A549 (cell line): ENCODE results near the gene DTWD1.

Source experiments
- FOXS1 ChIP-seq: fragments of 250-450 bp; sonication (Bioruptor Pico); IDR thresholded peaks from 2 replicates; pipeline ENCODE4 v1.5.0; 2020; ENCODE audit warnings: mild to moderate bottlenecking, moderate library complexity
- JUN ChIP-seq, 2 experiments: fragments of >200 bp; sonication (Bioruptor Twin); formaldehyde crosslinking; IDR thresholded peaks; 2 replicates in 1 of 2; 3 replicates in 1 of 2; pipeline ENCODE4 v1.6.1; 2016 to 2017
- JUNB ChIP-seq: fragments of >200 bp; sonication (Bioruptor Twin); formaldehyde crosslinking; IDR thresholded peaks from 2 replicates; pipeline ENCODE4 v1.6.1; 2016
- MYC ChIP-seq: IDR thresholded peaks from 2 replicates; pipeline ENCODE4 v1.6.1; 2012; ENCODE audit warnings: mild to moderate bottlenecking, inconsistent platforms, low read length, improper control_type of control experiment, borderline replicate concordance
- NFE2L2 ChIP-seq: fragments of 150-350 bp; conservative IDR thresholded peaks from 2 replicates; pipeline ENCODE4 v1.6.1; 2014; ENCODE audit warnings: low read length
- PHF8 ChIP-seq: fragments of 200-600 bp; sonication (generic); IDR thresholded peaks from 2 replicates; pipeline ENCODE4 v1.6.1; 2016; ENCODE audit warnings: low read depth, mild to moderate bottlenecking, antibody characterized with exemption, moderate library complexity, borderline replicate concordance
- POLR2A ChIP-seq: IDR thresholded peaks from 2 replicates; pipeline ENCODE4 v1.6.1; 2012; ENCODE audit warnings: mild to moderate bottlenecking, low read length
- TF ChIP-seq, protein P1 (sequence below): fragments of >200 bp; sonication (Bioruptor Twin); formaldehyde crosslinking; IDR thresholded peaks from 3 replicates; pipeline ENCODE4 v1.5.1; 2016
- TF ChIP-seq, protein P2 (sequence below): fragments of 450-650 bp; IDR thresholded peaks from 2 replicates; pipeline ENCODE4 v1.6.1; 2014; ENCODE audit warnings: antibody characterized with exemption

DNA sequence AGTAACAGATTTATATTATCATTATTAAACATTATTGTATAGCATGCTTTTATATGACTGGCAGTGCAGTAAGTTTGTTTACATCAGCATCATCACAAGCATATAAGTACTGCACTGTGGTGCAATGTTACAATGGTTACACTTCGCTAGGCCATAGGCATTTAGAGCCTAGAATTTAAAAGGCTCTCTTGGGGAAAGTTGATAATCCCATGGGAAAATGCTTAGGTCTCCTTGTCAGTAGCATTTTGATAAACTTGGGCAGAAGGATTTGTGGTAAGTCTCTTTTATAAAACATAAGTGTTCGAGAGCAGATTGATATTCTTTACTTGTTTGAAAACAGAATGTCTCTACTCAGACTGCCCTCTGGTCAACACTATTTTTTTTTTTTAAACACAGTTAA, 7.5 kb downstream of the DTWD1 start:
- TF ChIP-seq, protein P1, sequence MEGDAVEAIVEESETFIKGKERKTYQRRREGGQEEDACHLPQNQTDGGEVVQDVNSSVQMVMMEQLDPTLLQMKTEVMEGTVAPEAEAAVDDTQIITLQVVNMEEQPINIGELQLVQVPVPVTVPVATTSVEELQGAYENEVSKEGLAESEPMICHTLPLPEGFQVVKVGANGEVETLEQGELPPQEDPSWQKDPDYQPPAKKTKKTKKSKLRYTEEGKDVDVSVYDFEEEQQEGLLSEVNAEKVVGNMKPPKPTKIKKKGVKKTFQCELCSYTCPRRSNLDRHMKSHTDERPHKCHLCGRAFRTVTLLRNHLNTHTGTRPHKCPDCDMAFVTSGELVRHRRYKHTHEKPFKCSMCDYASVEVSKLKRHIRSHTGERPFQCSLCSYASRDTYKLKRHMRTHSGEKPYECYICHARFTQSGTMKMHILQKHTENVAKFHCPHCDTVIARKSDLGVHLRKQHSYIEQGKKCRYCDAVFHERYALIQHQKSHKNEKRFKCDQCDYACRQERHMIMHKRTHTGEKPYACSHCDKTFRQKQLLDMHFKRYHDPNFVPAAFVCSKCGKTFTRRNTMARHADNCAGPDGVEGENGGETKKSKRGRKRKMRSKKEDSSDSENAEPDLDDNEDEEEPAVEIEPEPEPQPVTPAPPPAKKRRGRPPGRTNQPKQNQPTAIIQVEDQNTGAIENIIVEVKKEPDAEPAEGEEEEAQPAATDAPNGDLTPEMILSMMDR, result no peak
- TF ChIP-seq FOXS1 (CRISPR knock-in tag), result no peak
- TF ChIP-seq JUN (IDR thresholded peaks at IDR 0.05), result no peak
- TF ChIP-seq PHF8, result no peak
- no peak for TF ChIP-seq JUNB
- no peak for TF ChIP-seq NFE2L2
- TF ChIP-seq, protein P2, sequence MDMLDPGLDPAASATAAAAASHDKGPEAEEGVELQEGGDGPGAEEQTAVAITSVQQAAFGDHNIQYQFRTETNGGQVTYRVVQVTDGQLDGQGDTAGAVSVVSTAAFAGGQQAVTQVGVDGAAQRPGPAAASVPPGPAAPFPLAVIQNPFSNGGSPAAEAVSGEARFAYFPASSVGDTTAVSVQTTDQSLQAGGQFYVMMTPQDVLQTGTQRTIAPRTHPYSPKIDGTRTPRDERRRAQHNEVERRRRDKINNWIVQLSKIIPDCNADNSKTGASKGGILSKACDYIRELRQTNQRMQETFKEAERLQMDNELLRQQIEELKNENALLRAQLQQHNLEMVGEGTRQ, result no peak
- TF ChIP-seq POLR2A, result no peak
- TF ChIP-seq MYC, result no peak
